H1 (cell line): ENCODE measurements around the gene DNAJC5G. TPM values are rescaled to one million over a fixed set of nuclear protein-coding genes. Genes with fewer than 3 reads are reported as not detected.

ENCODE experiments used
- CTCF ChIA-PET: fragments of 300-600 bp; sonication (Branson Sonifier 250); formaldehyde crosslinking; loops from one replicate; lab custom pipeline; 2021; ENCODE audit not compliant: partially characterized antibody; lab: Charles Lee
- POLR2A ChIA-PET: fragments of 300-600 bp; sonication (Branson Sonifier 250); formaldehyde crosslinking; loops from one replicate; lab custom pipeline; 2021; ENCODE audit warnings: inconsistent platforms; ENCODE audit not compliant: partially characterized antibody; lab: Charles Lee
- DNase-seq, 2 experiments: peaks; one replicate each; pipeline versions ENCODE4 v3.0.0 to v3.0.0-alpha.2; 2010 to 2022; ENCODE audit warnings: low spot score in 2 of 2, low read depth in 1 of 2, mixed read lengths in 1 of 2
- FAIRE-seq: peaks from 2 replicates; lab custom pipeline; 2011; peaks lifted over from hg19 to GRCh38; lab: Jason Lieb, UNC
- H2AFZ ChIP-seq: 2 replicates; pipeline ENCODE4 v1.8.1; 2012; ENCODE audit warnings: low read length, inconsistent platforms
- H2AK5ac ChIP-seq: 2 replicates; pipeline ENCODE4 v1.6.1; 2013; ENCODE audit warnings: low read depth, low read length
- H2BK120ac ChIP-seq: replicated peaks from 2 replicates; pipeline ENCODE3; 2013; ENCODE audit warnings: low read depth, low read length, inconsistent platforms
- H2BK12ac ChIP-seq: 2 replicates; pipeline ENCODE4 v1.6.1; 2013; ENCODE audit warnings: low read depth, low read length
- H2BK15ac ChIP-seq: 2 replicates; pipeline ENCODE4 v1.6.1; 2013; ENCODE audit warnings: low read length
- H2BK20ac ChIP-seq: 2 replicates; pipeline ENCODE4 v1.6.1; 2013; ENCODE audit warnings: low read length
- H2BK5ac ChIP-seq: 2 replicates; pipeline ENCODE4 v1.6.1; 2013; ENCODE audit warnings: low read depth, low read length
- H3K14ac ChIP-seq: 2 replicates; pipeline ENCODE4 v1.6.1; 2013; ENCODE audit warnings: inconsistent platforms; ENCODE audit not compliant: insufficient read length
- H3K18ac ChIP-seq: 2 replicates; pipeline ENCODE4 v1.6.1; 2013; ENCODE audit warnings: low read length; ENCODE audit errors: extremely low read depth
- H3K23ac ChIP-seq: 2 replicates; pipeline ENCODE4 v1.6.1; 2013; ENCODE audit warnings: inconsistent platforms; ENCODE audit not compliant: insufficient read length
- H3K23me2 ChIP-seq: 2 replicates; pipeline ENCODE4 v1.6.1; 2013; ENCODE audit warnings: low read depth, low read length
- H3K27ac ChIP-seq: 2 replicates; pipeline ENCODE4 v1.6.1; 2011; ENCODE audit warnings: low read depth, low read length, inconsistent platforms
- H3K27me3 ChIP-seq, 4 experiments: replicated peaks in 1 of 4; 1 replicate in 1 of 4; 2 replicates in 3 of 4; pipeline versions ENCODE4 v1.6.1 to v1.8.1; 2011 to 2013; ENCODE audit warnings: low read length in 3 of 4, mild to moderate bottlenecking in 3 of 4, inconsistent platforms in 2 of 4, mixed read lengths in 2 of 4, moderate library complexity in 1 of 4; ENCODE audit not compliant: control insufficient read depth in 3 of 4, insufficient read depth in 3 of 4; ENCODE audit errors: extremely low read depth in 1 of 4
- H3K36me3 ChIP-seq, 4 experiments: 2 replicates each; pipeline versions ENCODE4 v1.6.1 to v1.8.1; 2011 to 2013; ENCODE audit warnings: mild to moderate bottlenecking in 4 of 4, low read length in 3 of 4, moderate library complexity in 2 of 4, control low read depth in 1 of 4, inconsistent platforms in 1 of 4; ENCODE audit not compliant: insufficient read depth in 4 of 4, control insufficient read depth in 2 of 4
- H3K4ac ChIP-seq: replicated peaks from 2 replicates; pipeline ENCODE3; 2013; ENCODE audit warnings: low read length, low read depth, mixed read lengths, inconsistent platforms; ENCODE audit not compliant: insufficient read length
- H3K4me1 ChIP-seq, 4 experiments: replicated peaks in 1 of 4; 1 replicate in 1 of 4; 2 replicates in 3 of 4; pipeline versions ENCODE4 v1.6.1 to v1.8.1; 2011 to 2013; ENCODE audit warnings: low read length in 3 of 4, inconsistent platforms in 2 of 4, mixed read lengths in 1 of 4; ENCODE audit not compliant: insufficient read depth in 4 of 4, control insufficient read depth in 3 of 4
- H3K4me2 ChIP-seq, 2 experiments: 2 replicates each; pipeline versions ENCODE4 v1.6.1 to v1.8.1; 2011 to 2013; ENCODE audit warnings: low read depth in 2 of 2, low read length in 2 of 2, control low read depth in 1 of 2, inconsistent platforms in 1 of 2, mild to moderate bottlenecking in 1 of 2; ENCODE audit not compliant: insufficient read depth in 1 of 2
- H3K4me3 ChIP-seq, 4 experiments: fragments of 200-600, 300-600 bp in 1 of 4; sonication (generic), shearing (Covaris generic), sonication (Bioruptor Twin) in 1 of 4; 2 replicates each; pipeline versions ENCODE4 v1.5.1 to v1.8.1; 2011 to 2016; ENCODE audit warnings: low read length in 4 of 4, low read depth in 3 of 4, control low read depth in 2 of 4, inconsistent platforms in 2 of 4, mild to moderate bottlenecking in 2 of 4, mixed read lengths in 1 of 4, moderate library complexity in 1 of 4; ENCODE audit not compliant: insufficient read depth in 2 of 4; ENCODE audit errors: extremely low read depth in 1 of 4
- H3K56ac ChIP-seq: replicated peaks from 2 replicates; pipeline ENCODE3; 2013; ENCODE audit warnings: low read depth, mild to moderate bottlenecking, mixed read lengths, low read length, inconsistent platforms; ENCODE audit not compliant: insufficient read length
- H3K79me1 ChIP-seq: 2 replicates; pipeline ENCODE4 v1.6.1; 2013; ENCODE audit warnings: low read depth, low read length, control low read depth
- H3K79me2 ChIP-seq, 2 experiments: 2 replicates each; pipeline versions ENCODE4 v1.6.1 to v1.8.1; 2012 to 2013; ENCODE audit warnings: low read length in 2 of 2, mild to moderate bottlenecking in 2 of 2, inconsistent platforms in 1 of 2; ENCODE audit not compliant: insufficient read depth in 2 of 2, control insufficient read depth in 1 of 2
- H3K9ac ChIP-seq, 4 experiments: replicated peaks in 1 of 4; 1 replicate in 1 of 4; 2 replicates in 3 of 4; pipeline versions ENCODE4 v1.6.1 to v1.8.1; 2011 to 2013; ENCODE audit warnings: low read depth in 3 of 4, low read length in 3 of 4, control low read depth in 2 of 4, mild to moderate bottlenecking in 2 of 4, moderate library complexity in 2 of 4, inconsistent platforms in 1 of 4; ENCODE audit errors: extremely low read depth in 1 of 4
- H3K9me3 ChIP-seq, 2 experiments: 2 replicates each; pipeline versions ENCODE4 v1.6.1 to v1.8.1; 2012 to 2013; ENCODE audit warnings: mild to moderate bottlenecking in 2 of 2, moderate library complexity in 2 of 2, control low read depth in 1 of 2, inconsistent platforms in 1 of 2, low read depth in 1 of 2, low read length in 1 of 2, mixed read lengths in 1 of 2; ENCODE audit not compliant: insufficient read depth in 2 of 2
- H4K20me1 ChIP-seq, 2 experiments: replicated peaks in 1 of 2; 2 replicates each; pipeline versions ENCODE3 to v1.8.1; 2011 to 2013; ENCODE audit warnings: inconsistent platforms in 2 of 2, low read length in 2 of 2, mild to moderate bottlenecking in 1 of 2; ENCODE audit not compliant: insufficient read depth in 2 of 2, control insufficient read depth in 1 of 2
- H4K5ac ChIP-seq: 2 replicates; pipeline ENCODE4 v1.6.1; 2013; ENCODE audit warnings: low read length, low read depth, mixed read lengths, inconsistent platforms; ENCODE audit not compliant: insufficient read length
- H4K8ac ChIP-seq: 2 replicates; pipeline ENCODE4 v1.8.0; 2013; ENCODE audit warnings: mild to moderate bottlenecking, moderate library complexity, low read length, inconsistent platforms; ENCODE audit not compliant: insufficient read depth; ENCODE audit errors: extremely low read depth
- H4K91ac ChIP-seq: replicated peaks from 2 replicates; pipeline ENCODE3; 2013; ENCODE audit warnings: low read length, mixed read lengths, inconsistent platforms; ENCODE audit not compliant: insufficient read length
- ASH2L ChIP-seq: fragments of 200-600, 300-600 bp; sonication (generic); IDR thresholded peaks from one replicate; pipeline ENCODE4 v1.7.1; 2017; ENCODE audit warnings: low read length
- BACH1 ChIP-seq: IDR thresholded peaks from 2 replicates; pipeline ENCODE4 v1.6.1; 2012; ENCODE audit warnings: low read length, improper control_type of control experiment
- GTF2F1 ChIP-seq: IDR thresholded peaks from 2 replicates; pipeline ENCODE4 v1.6.1; 2012; ENCODE audit warnings: low read depth, low read length, improper control_type of control experiment, borderline replicate concordance
- HDAC6 ChIP-seq: IDR thresholded peaks from one replicate; pipeline ENCODE4 v1.7.1; 2012; ENCODE audit warnings: low read depth, mild to moderate bottlenecking, inconsistent platforms, low read length, moderate library complexity
- KDM4A ChIP-seq: IDR thresholded peaks from one replicate; pipeline ENCODE4 v1.7.1; 2012; ENCODE audit warnings: low read depth, mild to moderate bottlenecking, moderate library complexity, low read length, inconsistent platforms; ENCODE audit not compliant: severe bottlenecking
- MAX ChIP-seq: IDR thresholded peaks from 2 replicates; pipeline ENCODE4 v1.6.1; 2012; ENCODE audit warnings: inconsistent platforms
- RAD21 ChIP-seq, 2 experiments: IDR thresholded peaks in 1 of 2; conservative IDR thresholded peaks in 1 of 2; 2 replicates each; pipeline ENCODE4 v1.6.1; 2011; ENCODE audit warnings: low read depth in 2 of 2, low read length in 2 of 2, improper control_type of control experiment in 1 of 2, inconsistent platforms in 1 of 2, mild to moderate bottlenecking in 1 of 2, moderate library complexity in 1 of 2
- SP1 ChIP-seq: IDR thresholded peaks from 2 replicates; pipeline ENCODE4 v1.6.1; 2011; ENCODE audit warnings: low read depth, low read length
- SUZ12 ChIP-seq: fragments of 200-600 bp; sonication (generic); IDR thresholded peaks from 2 replicates; pipeline ENCODE4 v1.6.1; 2012; ENCODE audit warnings: mild to moderate bottlenecking, inconsistent platforms, low read length, moderate library complexity, mixed read lengths
- ZNF274 ChIP-seq: IDR thresholded peaks from 2 replicates; pipeline ENCODE4 v1.7.0; 2012; ENCODE audit warnings: low read length, borderline replicate concordance; ENCODE audit errors: extremely low read depth
- WGBS, 2 experiments: shearing (Covaris generic) in 1 of 2; methylation state at CpG; one replicate each; pipeline versions ENCODE4 v1.1.6 to v1.1.7; 2013 to 2015; ENCODE audit warnings: low lambda C conversion rate in 2 of 2, mixed read lengths in 2 of 2, inconsistent platforms in 1 of 2, low coverage in 1 of 2, missing lambda C conversion rate in 1 of 2; ENCODE audit not compliant: insufficient replicate concordance in 2 of 2, insufficient coverage in 1 of 2, insufficient read length in 1 of 2; ENCODE audit errors: extremely low coverage in 1 of 2, missing lambda C conversion rate in 1 of 2; 5-methylcytosine and 5-hydroxymethylcytosine counted together
- polyA plus RNA-seq, 7 experiments: library from polyadenylated mRNA; depleted of rRNA in 3 of 7; stranded (reverse) in 5 of 7; unstranded in 2 of 7; fragments of >200 nt in 5 of 7; fragments of 200-250 nt in 2 of 7; gene quantifications; 1 replicate in 5 of 7; 2 replicates in 1 of 7; 4 replicates in 1 of 7; pipeline versions ENCODE4 v1.2.1 to v1.2.3, GENCODE V29; 2011 to 2013; ENCODE audit warnings: missing spikeins in 2 of 7, mixed read lengths in 2 of 7
- total RNA-seq: library from RNA; stranded (reverse); fragmentation: NEBNext Ultra II Directional; extraction: Animal tissue kit (Norgen Biotek cat#: 25700); gene quantifications from 2 replicates; pipeline ENCODE4 v1.2.1, GENCODE V29; 2021

The DNAJC5G gene
- total and polyA plus RNA-seq, 2 of the 8 experiments (the other 6 are each of a cell fraction or from before 2014, with no cell fraction given), result 0.83 to 1.4 TPM

- peak overlapping the region; percentile 54 for H4K91ac ChIP-seq
- no peaks in the 10 kb centered on the region for H3K79me1 ChIP-seq
- peaks cover 10% of the 10 kb centered on the region; the same call in 1 of the 2 replicates for H3K23me2 ChIP-seq
- no peak overlapping the region for H3K27ac ChIP-seq
- no peak overlapping the region for H3K23ac ChIP-seq
- ChIA-PET CTCF (interaction anchor here (1.3 to 12.3 kb wide), 5 partner anchors 14 to 226 kb away, joined by 3 to 413 read pairs (median 6); partner anchors contain the start of genes DNAJC5G, MPV17 and TRIM54), POLR2A (interaction anchor here (1.0 to 8.8 kb wide), 5 partner anchors 14 to 63 kb away, joined by 3 to 105 read pairs (median 8); partner anchors contain the start of genes GTF3C2 and MPV17)
- peak overlapping the region; percentile 48 for H3K18ac ChIP-seq
- FAIRE-seq, result no peak
- H3K36me3 ChIP-seq, result peaks cover 0 to 4% (median 0%) of the 10 kb centered on the region in 4 experiments; a peak in 1 of 8 replicates
- peak overlapping the region; percentile 82 for H4K8ac ChIP-seq
- no peak overlapping the region for H2BK5ac ChIP-seq
- H3K27me3 ChIP-seq, result peaks cover 29 to 41% (median 39%) of the 10 kb centered on the region in 4 experiments
- H4K20me1 ChIP-seq, result peaks cover 4 to 11% of the 10 kb centered on the region in 2 experiments
- no peak overlapping the region for H2AFZ ChIP-seq
- H2BK20ac ChIP-seq, result no peak overlapping the region
- no peak overlapping the region for H4K5ac ChIP-seq
- no peaks in the 10 kb centered on the region for H3K79me2 ChIP-seq
- 11% methylated on average over 28 of the region's 51 CpGs; no CpG with 5 or more reads in 1 of the 2 experiments for WGBS, 2 experiments
- H2BK12ac ChIP-seq, result peak overlapping the region; percentile 29; the same call in 1 of the 2 replicates
- peaks cover 0 to 28% (median 14%) of the 10 kb centered on the region in 4 experiments; a peak in 5 of 7 replicates for H3K4me1 ChIP-seq
- H3K4me2 ChIP-seq, result peak overlapping the region; percentile 63 to 69
- H2BK15ac ChIP-seq, result no peak overlapping the region; the same call in 1 of the 2 replicates
- H3K9me3 ChIP-seq, result no peaks in the 10 kb centered on the region; a peak in 1 of 4 replicates
- no peak overlapping the region for H2AK5ac ChIP-seq
- H3K56ac ChIP-seq, result peak overlapping the region; percentile 69
- H2BK120ac ChIP-seq, result no peak overlapping the region
- H3K9ac ChIP-seq, result no peak overlapping the region; a peak in 1 of 7 replicates
- no peak overlapping the region for H3K4ac ChIP-seq
- no peak overlapping the region for H3K14ac ChIP-seq
- peak in 1 of 2 experiments; percentile 75 for DNase-seq
- peak overlapping the region in 3 of 4 experiments; percentile 26 to 51 (median 34); a peak in 5 of 8 replicates for H3K4me3 ChIP-seq
- no peak for TF ChIP-seq HDAC6
- no peak for TF ChIP-seq RAD21 (IDR thresholded peaks at IDR 0.05 in 1 of 2, conservative IDR thresholded peaks at IDR 0.05 in 1 of 2; ENCODE audit: low read depth in 2 of 2, low read length in 2 of 2)
- TF ChIP-seq MAX, result peak; percentile 94
- TF ChIP-seq BACH1, result no peak
- peak; percentile 71 for TF ChIP-seq KDM4A
- TF ChIP-seq ZNF274, result no peak
- TF ChIP-seq SP1, result no peak
- TF ChIP-seq GTF2F1, result no peak
- TF ChIP-seq SUZ12, result peak; percentile 63; the same call in 1 of the 2 replicates
- no peak for TF ChIP-seq ASH2L
Measured at GRCh38 chr2:27306573-27307286, 31.5 kb downstream of the DNAJC5G start.
